B cell (primary cell): ENCODE data around the gene ADAMTS10. TPM values are rescaled to one million over a fixed set of nuclear protein-coding genes. Genes with fewer than 3 reads are reported as not detected.
"Not testable (repeated sequence)": the region's sequence is repeated elsewhere in the genome, so short reads cannot be mapped to it uniquely, and the experiment has no call there.

Experiments
- ATAC-seq: fragments of 200-7000 bp; cut with Tn5 transposase; one replicate; pipeline ENCODE4 v1.10.0; 2021; ENCODE audit warnings: low read depth, mild to moderate bottlenecking, moderate number of reproducible peaks, moderate library complexity
- CTCF ChIA-PET: fragments of 350-600 bp; sonication (Branson Sonifier 250); formaldehyde crosslinking; loops from one replicate; lab custom pipeline; 2021; ENCODE audit warnings: antibody characterized with exemption, inconsistent platforms; lab: Charles Lee
- POLR2A ChIA-PET: fragments of 350-600 bp; sonication (Branson Sonifier 250); formaldehyde crosslinking; loops from one replicate; lab custom pipeline; 2021; ENCODE audit warnings: antibody characterized with exemption; lab: Charles Lee
- DNase-seq: peaks from one replicate; pipeline ENCODE4 v3.0.0; 2013
- H2AFZ ChIP-seq: 2 replicates; pipeline ENCODE4 v1.6.1; 2012; ENCODE audit warnings: mild to moderate bottlenecking, low read depth, low read length; ENCODE audit not compliant: insufficient read depth, poor library complexity, severe bottlenecking
- H3K27ac ChIP-seq, 2 donors: 1 replicate in 1 of 2; 2 replicates in 1 of 2; pipeline ENCODE4 v1.5.1; 2012 to 2013; ENCODE audit warnings: low read length in 2 of 2, mild to moderate bottlenecking in 2 of 2, moderate library complexity in 1 of 2
- H3K27me3 ChIP-seq, 4 experiments: fragments of 200-600 bp in 1 of 4; sonication (generic) in 1 of 4; replicated peaks in 1 of 4; 1 replicate in 2 of 4; 2 replicates in 2 of 4; pipeline versions ENCODE4 v1.6.1 to v1.7.0; 2013 to 2016; ENCODE audit warnings: low read length in 3 of 4, mild to moderate bottlenecking in 2 of 4, mixed read lengths in 1 of 4, moderate library complexity in 1 of 4; ENCODE audit not compliant: insufficient read depth in 4 of 4, control insufficient read depth in 3 of 4; ENCODE audit errors: control extremely low read depth in 1 of 4
- H3K36me3 ChIP-seq, 2 experiments: replicated peaks in 1 of 2; 1 replicate in 1 of 2; 2 replicates in 1 of 2; pipeline versions ENCODE4 v1.6.1 to v1.7.1; 2013; ENCODE audit warnings: low read length in 1 of 2; ENCODE audit not compliant: insufficient read depth in 2 of 2, control insufficient read depth in 1 of 2; ENCODE audit errors: control extremely low read depth in 1 of 2, extremely low read depth in 1 of 2
- H3K4me1 ChIP-seq, 2 donors: fragments of 200-600 bp in 1 of 2; sonication (generic) in 1 of 2; 1 replicate in 1 of 2; 2 replicates in 1 of 2; pipeline versions ENCODE4 v1.5.1 to v1.6.1; 2013 to 2017; ENCODE audit warnings: low read length in 2 of 2; ENCODE audit not compliant: control insufficient read depth in 2 of 2, insufficient read depth in 2 of 2
- H3K4me2 ChIP-seq: replicated peaks from 2 replicates; pipeline ENCODE3; 2012; ENCODE audit warnings: mild to moderate bottlenecking, low read depth, low read length; ENCODE audit not compliant: poor library complexity, severe bottlenecking
- H3K4me3 ChIP-seq, 5 experiments: fragments of 200-600 bp in 1 of 5; sonication (generic) in 1 of 5; 1 replicate in 3 of 5; 2 replicates in 2 of 5; pipeline versions ENCODE4 v1.5.1 to v1.7.0; 2011 to 2016; ENCODE audit warnings: low read length in 4 of 5, mild to moderate bottlenecking in 4 of 5, low read depth in 2 of 5, control low read depth in 1 of 5, moderate library complexity in 1 of 5; ENCODE audit not compliant: insufficient read depth in 1 of 5; ENCODE audit errors: control extremely low read depth in 1 of 5, extremely low read depth in 1 of 5
- H3K79me2 ChIP-seq: fragments of 200-600 bp; sonication (generic); one replicate; pipeline ENCODE4 v1.6.0; 2016; ENCODE audit warnings: low read length; ENCODE audit not compliant: control insufficient read depth, insufficient read depth
- H3K9ac ChIP-seq: fragments of 200-600 bp; sonication (generic); 2 replicates; pipeline ENCODE4 v1.6.1; 2017; ENCODE audit warnings: mild to moderate bottlenecking, low read length, moderate library complexity
- H3K9me3 ChIP-seq, 3 donors: one replicate each; pipeline versions ENCODE4 v1.6.1 to v1.7.1; 2013; ENCODE audit warnings: low read length in 2 of 3; ENCODE audit not compliant: control insufficient read depth in 2 of 3, insufficient read depth in 1 of 3; ENCODE audit errors: control extremely low read depth in 1 of 3
- H4K20me1 ChIP-seq: 2 replicates; pipeline ENCODE4 v1.6.0; 2012; ENCODE audit warnings: mild to moderate bottlenecking, low read length; ENCODE audit not compliant: insufficient read depth, control insufficient read depth, poor library complexity, severe bottlenecking
- H3K27ac Mint-ChIP-seq: one replicate; pipeline ENCODE4 v1.8.0; 2021; ENCODE audit warnings: mixed read lengths
- H3K27me3 Mint-ChIP-seq: one replicate; pipeline ENCODE4 v1.8.0; 2021; ENCODE audit warnings: mixed read lengths
- H3K4me1 Mint-ChIP-seq: one replicate; pipeline ENCODE4 v1.8.0; 2021; ENCODE audit warnings: mixed read lengths
- H3K4me3 Mint-ChIP-seq: one replicate; pipeline ENCODE4 v1.8.0; 2021; ENCODE audit warnings: mixed read lengths
- H3K9me3 Mint-ChIP-seq: one replicate; pipeline ENCODE4 v1.8.0; 2022; ENCODE audit warnings: mixed read lengths; ENCODE audit not compliant: insufficient read depth
- CTCF ChIP-seq: fragments of 200-600 bp; IDR thresholded peaks from one replicate; pipeline ENCODE4 v1.8.0; 2022; ENCODE audit warnings: antibody characterized with exemption, mild to moderate bottlenecking
- WGBS: methylation state at CpG from one replicate; pipeline ENCODE4 v1.1.5; 2013; ENCODE audit warnings: missing lambda C conversion rate; ENCODE audit not compliant: insufficient coverage; 5-methylcytosine and 5-hydroxymethylcytosine counted together
- intact Hi-C: fragments of 100-400 bp; cut with micrococcal nuclease; formaldehyde crosslinking; loops from one replicate; pipeline ENCODE4 v1.10.0; 2022
- polyA plus RNA-seq: library from polyadenylated mRNA; depleted of rRNA; stranded (reverse); fragments of >200 nt; gene quantifications from 2 replicates; pipeline ENCODE4 v1.2.3, GENCODE V29; 2012
- total RNA-seq, 2 donors: library from RNA; stranded (reverse); fragments of 120-200 nt in 1 of 2; gene quantifications; 1 replicate in 1 of 2; 2 replicates in 1 of 2; pipeline versions ENCODE4 v1.2.3 to v1.2.4, GENCODE V29; 2013 to 2022

Gene ADAMTS10
- total and polyA plus RNA-seq, 2 donors (not counting 1 experiment from before 2014, with no cell fraction given): 0.59 to 1.8 TPM

- Histone ChIP-seq H3K4me1 (no peaks in the 10 kb centered on the region), H3K27ac (no peak overlapping the region), H4K20me1 (peaks cover 5% of the 10 kb centered on the region), H3K4me2 (no peak overlapping the region), H2AFZ (no peak overlapping the region), H3K4me3 (no peak overlapping the region), H3K27me3 (no peaks in the 10 kb centered on the region), H3K9ac (no peak overlapping the region), H3K9me3 (no peaks in the 10 kb centered on the region), H3K36me3 (peaks cover 0 to 19% of the 10 kb centered on the region in 2 experiments), H3K79me2 (peaks cover 13% of the 10 kb centered on the region)
- no peak overlapping the region for H3K27ac Mint-ChIP-seq
- POLR2A ChIA-PET: interaction anchor here (0.6 kb wide), 1 partner anchor 22 kb away, joined by 3 read pairs; no protein-coding TSS in a partner anchor
- WGBS: 92% methylated on average over 1 of the region's 6 CpGs
- H3K27me3 Mint-ChIP-seq: no peaks in the 10 kb centered on the region
- ATAC-seq (no peak), DNase-seq (no peak)
- TF ChIP-seq CTCF: no peak
- intact Hi-C loops: no loop called here
- CTCF ChIA-PET: interaction anchor here (0.7 to 3.3 kb wide), 2 partner anchors 11 to 21 kb away, joined by 3 to 13 read pairs; no protein-coding TSS in a partner anchor
- no peak overlapping the region for H3K4me3 Mint-ChIP-seq
- no peaks in the 10 kb centered on the region for H3K9me3 Mint-ChIP-seq
- no peaks in the 10 kb centered on the region for H3K4me1 Mint-ChIP-seq
Observed at GRCh38 chr19:8557642-8558238, 52.8 kb downstream of the ADAMTS10 start.

- H3K9me3 Mint-ChIP-seq, H4K20me1 ChIP-seq, CTCF ChIA-PET, POLR2A ChIA-PET, H3K9ac ChIP-seq, H3K27me3 ChIP-seq, DNase-seq, intact Hi-C loops, H3K79me2 ChIP-seq, H3K27ac Mint-ChIP-seq, H3K9me3 ChIP-seq, H3K4me1 ChIP-seq, H3K27ac ChIP-seq, ATAC-seq, H2AFZ ChIP-seq, H3K4me1 Mint-ChIP-seq, H3K4me3 ChIP-seq, H3K4me3 Mint-ChIP-seq, H3K27me3 Mint-ChIP-seq, H3K4me2 ChIP-seq: not testable (repeated sequence)
- WGBS: 97% methylated on average over 4 of the region's 7 CpGs
- H3K36me3 ChIP-seq: peaks cover 0 to 34% of the 10 kb centered on the region in 2 experiments
Observed at GRCh38 chr19:8553729-8554128, 56.8 kb downstream of the ADAMTS10 start.
